K562 (cell line): ENCODE data around the gene C1D. TPM values are rescaled to one million over a fixed set of nuclear protein-coding genes. Genes with fewer than 3 reads are reported as not detected.

Experiments
- CREBBP ChIP-seq: IDR thresholded peaks from one replicate; pipeline ENCODE4 v1.6.1; 2012; ENCODE audit warnings: low read depth, mild to moderate bottlenecking, control low read depth, inconsistent platforms, low read length
- CXXC5 ChIP-seq: fragments of 250-450 bp; sonication (Bioruptor Pico); IDR thresholded peaks from 2 replicates; pipeline ENCODE4 v1.8.0; 2022; ENCODE audit warnings: inconsistent platforms, mild to moderate bottlenecking, moderate library complexity
- NFIC ChIP-seq: fragments of 450-650 bp; IDR thresholded peaks from 2 replicates; pipeline ENCODE4 v1.6.1; 2017; ENCODE audit warnings: mild to moderate bottlenecking, inconsistent platforms
- PATZ1 ChIP-seq: fragments of 250-450 bp; sonication (Bioruptor Pico); IDR thresholded peaks from 2 replicates; pipeline ENCODE4 v1.5.0; 2020; ENCODE audit warnings: mild to moderate bottlenecking, borderline replicate concordance
- SP1 ChIP-seq: sonication (generic); formaldehyde crosslinking; IDR thresholded peaks from 2 replicates; pipeline ENCODE4 v1.8.1; 2022; ENCODE audit warnings: mild to moderate bottlenecking, missing genetic modification reagents
- TEAD1 ChIP-seq, 2 experiments: fragments of 450-650 bp in 1 of 2; sonication (generic) in 1 of 2; formaldehyde crosslinking; IDR thresholded peaks; 2 replicates each; pipeline versions ENCODE4 v1.4.0 to v1.8.0; 2020 to 2022; ENCODE audit warnings: mild to moderate bottlenecking in 2 of 2, missing genetic modification reagents in 1 of 2
- TRIM25 ChIP-seq: fragments of 450-650 bp; IDR thresholded peaks from 2 replicates; pipeline ENCODE4 v1.7.0; 2016; ENCODE audit warnings: borderline replicate concordance
- USF2 ChIP-seq: sonication (generic); formaldehyde crosslinking; IDR thresholded peaks from 2 replicates; pipeline ENCODE4 v1.5.0; 2020; ENCODE audit warnings: missing genetic modification reagents
- ZBTB40 ChIP-seq, 2 experiments: fragments of 450-650 bp in 1 of 2; sonication (generic) in 1 of 2; formaldehyde crosslinking in 1 of 2; IDR thresholded peaks; 2 replicates each; pipeline versions ENCODE4 v1.7.1 to v1.9.0; 2016 to 2022; ENCODE audit warnings: inconsistent platforms in 1 of 2, mild to moderate bottlenecking in 1 of 2, missing genetic modification reagents in 1 of 2
- ZFP91 ChIP-seq: sonication (generic); formaldehyde crosslinking; IDR thresholded peaks from 2 replicates; pipeline ENCODE4 v1.8.0; 2022; ENCODE audit warnings: mild to moderate bottlenecking, missing genetic modification reagents
- ZNF778 ChIP-seq: fragments of 450-650 bp; formaldehyde crosslinking; IDR thresholded peaks from 2 replicates; pipeline ENCODE4 v1.4.0; 2020; ENCODE audit warnings: mild to moderate bottlenecking, moderate library complexity
- polyA plus RNA-seq, 8 experiments: library from polyadenylated mRNA; depleted of rRNA in 4 of 8; stranded (reverse) in 5 of 8; unstranded in 3 of 8; fragments of >200 nt; fragmentation: Nextera tagmentation in 2 of 8; fragmentation: Illumina TruSeq in 1 of 8; extraction: Ambion mirVana in 2 of 8; extraction: Trizol in 1 of 8; gene quantifications; 2 replicates each; pipeline versions ENCODE4 v1.2.1 to v1.2.3, GENCODE V29; 2011 to 2014; ENCODE audit warnings: inconsistent platforms in 1 of 8, missing spikeins in 1 of 8
- total RNA-seq, 7 experiments: library from RNA; depleted of rRNA in 6 of 7; stranded (reverse); fragments of >200 nt in 6 of 7; fragmentation: Illumina TruSeq in 2 of 7; extraction: Trizol in 2 of 7; gene quantifications; 2 replicates each; pipeline versions ENCODE4 v1.2.1 to v1.2.3, GENCODE V29; 2011 to 2021; ENCODE audit warnings: low replicate concordance in 1 of 7

Gene C1D
- total and polyA plus RNA-seq, 9 of the 15 experiments (the other 6 are each of a cell fraction or from before 2014, with no cell fraction given): 33.2 to 123 (median 56.5) TPM

GRCh38 chr2:68100189-68100588, 37.4 kb upstream of the C1D start (continued):
- TF ChIP-seq ZNF778 (no peak), NFIC (no peak), USF2 (CRISPR knock-in tag) (no peak), TRIM25 (no peak), CXXC5 (CRISPR knock-in tag) (no peak), ZBTB40 (IDR thresholded peaks at IDR 0.05) (no peak), ZBTB40 (CRISPR knock-in tag; IDR thresholded peaks at IDR 0.05) (no peak), SP1 (CRISPR knock-in tag) (no peak), TEAD1 (CRISPR knock-in tag; IDR thresholded peaks at IDR 0.05) (no peak), CREBBP (no peak), PATZ1 (CRISPR knock-in tag) (no peak), ZFP91 (no peak)
